GM19372 (cell line): ENCODE results near the gene ATP1A2.
"Not testable (repeated sequence)": the region's sequence is repeated elsewhere in the genome, so short reads cannot be mapped to it uniquely, and the experiment has no call there.

Experiments
- ATAC-seq: cut with Tn5 transposase; IDR thresholded peaks from one replicate; pipeline ENCODE4 v1.9.1; 2021; ENCODE audit warnings: mild to moderate bottlenecking, low read depth, moderate library complexity; ENCODE audit not compliant: unreplicated experiment

ATP1A2 gene

GRCh38 chr1:160099716-160100375 is 15.7 kb upstream of the ATP1A2 start:
- no peak for ATAC-seq

- ATAC-seq, result no peak
These were observed 14.4 kb upstream of the ATP1A2 start for GRCh38 chr1:160101037-160101716.

- ATAC-seq, result no peak
These were observed 13.6 kb upstream of the ATP1A2 start for GRCh38 chr1:160101717-160102522.

GRCh38 chr1:160103658-160104408 is 11.7 kb upstream of the ATP1A2 start:
- no peak for ATAC-seq

GRCh38 chr1:160104486-160104885 is 11.1 kb upstream of the ATP1A2 start:
- no peak for ATAC-seq

- no peak for ATAC-seq
These were observed 10.4 kb upstream of the ATP1A2 start for GRCh38 chr1:160105155-160105554.

GRCh38 chr1:160107512-160107911 is 8.0 kb upstream of the ATP1A2 start:
- no peak for ATAC-seq

GRCh38 chr1:160108888-160109662 is 6.5 kb upstream of the ATP1A2 start:
- no peak for ATAC-seq

GRCh38 chr1:160109686-160110085 is 5.9 kb upstream of the ATP1A2 start:
- no peak for ATAC-seq

GRCh38 chr1:160111462-160111861 is 4.1 kb upstream of the ATP1A2 start:
- ATAC-seq, result not testable (repeated sequence)

GRCh38 chr1:160112357-160112756 is 3.2 kb upstream of the ATP1A2 start:
- ATAC-seq, result no peak

GRCh38 chr1:160113407-160113806 is 2.2 kb upstream of the ATP1A2 start:
- no peak for ATAC-seq

GRCh38 chr1:160114085-160114484 is 1.5 kb upstream of the ATP1A2 start:
- ATAC-seq, result no peak

- ATAC-seq, result no peak
These were observed 956 bp downstream of the ATP1A2 start for GRCh38 chr1:160116283-160117147.

GRCh38 chr1:160117300-160117699 is 1.7 kb downstream of the ATP1A2 start:
- ATAC-seq, result no peak

- ATAC-seq, result no peak
These were observed 2.2 kb downstream of the ATP1A2 start for GRCh38 chr1:160117709-160118183.

- ATAC-seq, result no peak
These were observed 3.4 kb downstream of the ATP1A2 start for GRCh38 chr1:160118928-160119327.

GRCh38 chr1:160120797-160121196 is 5.2 kb downstream of the ATP1A2 start:
- ATAC-seq, result no peak

- no peak for ATAC-seq
These were observed 5.8 kb downstream of the ATP1A2 start for GRCh38 chr1:160121388-160121787.
